Measurements from ENCODE around the gene RASL10A.
A peak's percentile ranks its signal among the peaks of the same experiment; 100 is the strongest.

Gene RASL10A

DNA sequence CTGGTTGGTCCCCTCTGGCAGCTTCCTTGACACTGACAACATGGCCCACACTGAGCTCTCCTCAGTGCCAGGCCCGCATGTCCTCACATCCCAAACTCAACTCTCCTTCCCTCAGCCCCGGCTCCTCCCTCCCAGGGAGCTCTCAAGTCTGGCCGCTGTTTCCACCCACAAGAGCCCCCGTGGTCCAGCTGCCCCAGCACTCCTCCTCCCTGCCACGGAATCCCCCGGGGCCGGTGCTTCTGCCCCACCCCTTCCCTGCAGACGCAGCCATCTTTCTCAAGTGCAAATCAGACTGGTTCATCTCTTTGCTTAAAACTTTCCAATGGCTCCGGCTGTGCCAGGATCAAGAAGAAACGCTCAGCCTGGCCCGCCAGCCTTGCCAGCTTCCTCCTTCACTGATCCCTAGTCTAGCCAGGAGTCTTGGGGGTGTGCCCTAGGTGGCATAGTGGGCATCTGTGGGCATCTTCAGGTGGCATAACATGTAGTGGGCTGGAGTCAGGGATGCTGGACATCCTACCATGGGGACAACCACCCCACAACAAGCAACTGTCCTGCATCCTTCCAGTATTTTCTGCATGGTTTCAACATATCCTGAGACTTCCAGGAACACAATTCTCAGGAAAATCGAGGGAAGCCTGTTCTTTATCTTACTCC, 22.3 kb upstream of the RASL10A start:
- DNase-seq = no peak

DNA sequence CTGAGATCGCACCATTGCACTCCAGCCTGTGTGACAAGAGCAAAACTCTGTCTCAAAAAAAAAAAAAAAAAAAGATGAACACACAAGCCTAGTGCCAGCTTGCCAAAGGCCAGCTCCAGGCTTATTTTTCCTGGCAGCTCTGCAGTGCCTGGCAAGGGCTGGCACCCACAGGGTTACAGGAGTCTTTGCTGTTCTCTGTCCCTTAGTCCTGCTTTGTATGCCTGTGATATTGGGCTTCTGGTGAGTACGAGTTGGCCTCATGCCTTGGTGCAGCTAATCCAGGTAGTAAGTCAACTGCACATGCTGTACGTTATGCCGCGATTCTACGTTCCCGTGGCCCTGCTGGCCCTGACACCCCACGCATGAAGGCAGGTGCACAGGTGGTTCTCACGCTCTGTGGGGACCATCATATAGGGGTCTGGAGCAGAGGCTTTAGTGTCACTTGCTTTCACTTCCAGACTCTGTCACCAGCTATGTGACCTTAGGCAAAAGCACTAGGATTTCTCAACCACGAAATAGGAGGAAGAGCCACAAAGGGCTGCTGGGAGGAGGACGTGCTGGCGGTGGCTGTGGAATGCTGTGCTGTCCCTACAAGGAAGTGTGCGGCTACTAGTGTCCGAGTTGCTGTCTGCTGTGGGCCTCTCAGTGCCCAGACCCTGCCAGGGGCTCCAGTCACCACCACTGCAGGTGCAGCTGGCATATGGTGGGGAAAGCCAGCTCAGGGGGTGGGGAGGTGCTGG, 21.4 kb upstream of the RASL10A start:
- no peak for DNase-seq

DNA sequence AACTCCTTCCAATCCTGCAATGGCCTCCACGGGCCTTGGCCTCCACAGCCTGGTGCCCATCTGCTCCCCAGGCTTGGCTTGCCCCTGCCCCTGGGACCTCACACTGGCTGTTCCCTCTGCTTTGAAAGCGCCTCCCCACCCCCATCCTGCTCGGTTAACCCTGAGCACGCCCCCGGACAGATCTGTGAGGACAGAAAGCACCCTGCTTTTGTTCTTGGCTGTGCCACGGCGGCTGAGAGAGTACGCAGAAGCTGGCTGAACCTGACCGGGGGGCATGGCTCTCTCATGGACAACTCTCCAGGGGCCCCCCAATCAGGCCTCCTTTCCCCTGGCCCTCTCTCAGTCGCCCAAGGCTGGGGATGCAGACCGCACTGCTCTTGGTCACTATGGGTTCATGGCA, 20.2 kb upstream of the RASL10A start:
- no peak for DNase-seq

DNA sequence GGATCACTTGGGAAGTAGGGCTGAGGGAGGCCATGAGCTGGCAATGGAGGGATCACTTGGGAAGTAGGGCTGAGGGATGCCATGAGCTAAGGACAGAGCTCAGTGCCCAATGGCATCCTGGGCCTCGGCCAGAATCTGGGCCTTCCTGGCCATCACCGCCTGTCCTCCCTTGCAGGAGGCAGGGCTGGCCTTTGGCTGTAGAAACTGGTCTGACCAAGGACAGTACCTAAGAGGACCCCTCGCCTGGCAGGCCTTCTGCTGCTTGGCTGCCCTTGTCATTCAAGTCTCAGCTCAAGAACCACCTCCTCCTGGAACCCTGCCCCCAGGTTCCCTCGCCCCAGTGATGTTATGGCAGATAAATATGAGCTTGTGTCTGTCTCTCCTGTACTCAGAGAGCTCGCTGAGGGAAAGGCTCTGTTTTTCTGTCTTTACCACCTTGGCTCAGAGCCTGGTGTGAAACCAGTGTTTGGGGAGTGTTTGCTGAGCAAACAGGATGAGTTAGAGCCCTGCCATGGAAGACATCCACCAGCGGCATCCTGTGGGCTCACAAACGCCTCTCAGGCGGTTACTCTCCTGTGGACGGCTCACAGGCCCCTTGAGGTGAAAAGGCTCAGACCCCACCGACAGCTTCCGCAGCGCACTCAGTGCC, 19.3 kb upstream of the RASL10A start:
- DNase-seq = peak; percentile 64

DNA sequence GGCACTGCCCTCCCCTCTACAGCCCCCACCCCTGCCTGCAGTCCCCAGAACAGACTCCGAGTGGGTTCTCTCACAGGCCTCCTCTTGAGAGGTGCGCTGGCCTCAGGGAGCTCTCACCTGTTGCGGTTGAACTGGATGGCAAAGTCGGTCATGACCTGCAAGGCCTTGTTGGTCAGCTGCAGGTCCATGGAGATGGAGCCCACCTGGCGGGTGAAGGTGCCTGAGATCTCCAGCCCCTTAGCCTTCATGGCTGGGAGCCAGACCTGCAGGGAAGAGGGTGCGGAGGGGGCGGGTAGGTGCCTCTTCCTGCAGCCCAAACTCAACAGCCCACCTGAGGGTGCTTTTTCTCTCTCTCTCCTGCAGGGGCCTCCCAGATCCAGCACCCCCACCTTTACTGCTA, 18.7 kb upstream of the RASL10A start:
- DNase-seq = no peak

DNA sequence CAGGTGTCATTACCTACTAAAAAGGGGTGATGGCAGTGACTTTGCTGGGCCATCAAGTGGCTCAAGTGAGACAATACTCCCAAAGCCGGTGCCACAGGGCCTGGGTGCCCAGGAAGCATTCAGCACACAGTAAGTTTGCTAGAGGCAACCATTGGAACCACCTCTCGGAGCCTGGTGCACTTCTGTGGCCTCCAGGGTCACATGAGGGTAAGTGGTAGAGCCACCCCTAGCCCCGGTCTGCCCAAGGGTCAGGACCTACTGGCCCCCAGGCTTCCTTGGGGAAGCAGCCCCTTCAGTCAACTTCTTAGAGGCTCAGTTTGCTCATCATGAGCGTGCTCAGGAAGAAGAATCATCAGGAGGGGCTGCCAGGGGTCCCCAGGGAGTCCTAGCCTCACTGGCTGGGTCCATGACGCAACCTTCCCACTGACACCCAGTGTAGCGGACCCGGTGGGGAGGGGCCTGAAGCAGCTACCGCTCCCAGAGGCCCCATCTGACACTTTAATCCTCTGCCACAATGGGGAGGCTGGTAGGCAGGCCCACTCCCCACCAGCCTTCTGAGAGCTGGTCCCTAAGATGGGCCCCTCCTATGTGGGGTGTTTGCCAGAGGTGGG, 17.5 kb upstream of the RASL10A start:
- DNase-seq = no peak

DNA sequence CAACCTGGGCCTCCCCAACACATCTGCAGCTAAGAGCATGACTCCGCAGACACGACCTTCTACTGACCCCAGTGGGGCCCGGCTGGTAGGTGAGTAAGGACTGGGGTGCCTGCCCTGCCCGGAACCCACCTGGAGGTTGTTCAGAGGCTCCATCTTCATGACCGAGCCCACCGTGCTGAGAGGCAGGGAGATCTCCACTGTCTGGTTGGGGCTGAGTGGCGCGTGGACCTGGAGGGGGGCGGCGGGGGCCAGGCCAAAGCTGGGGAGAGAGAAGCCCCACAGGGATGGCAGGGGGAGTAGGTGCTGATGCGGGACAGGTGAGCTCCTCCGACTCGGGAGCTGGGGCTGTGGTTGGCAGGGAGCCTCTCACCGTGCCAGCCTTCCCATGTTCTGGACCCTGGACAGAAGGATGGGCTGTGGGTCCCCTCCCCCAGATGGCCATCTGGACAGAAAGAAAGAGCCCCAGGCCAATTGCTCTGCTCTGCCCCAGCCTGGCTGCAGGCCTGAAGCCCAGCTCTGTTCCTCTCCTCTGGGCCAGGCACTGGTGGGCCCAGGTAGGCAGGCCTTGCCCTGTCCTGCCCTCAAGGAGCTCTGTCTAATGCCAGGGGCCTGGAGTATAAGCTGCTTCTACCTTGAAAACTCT, 16.3 kb upstream of the RASL10A start:
- no peak for DNase-seq

DNA sequence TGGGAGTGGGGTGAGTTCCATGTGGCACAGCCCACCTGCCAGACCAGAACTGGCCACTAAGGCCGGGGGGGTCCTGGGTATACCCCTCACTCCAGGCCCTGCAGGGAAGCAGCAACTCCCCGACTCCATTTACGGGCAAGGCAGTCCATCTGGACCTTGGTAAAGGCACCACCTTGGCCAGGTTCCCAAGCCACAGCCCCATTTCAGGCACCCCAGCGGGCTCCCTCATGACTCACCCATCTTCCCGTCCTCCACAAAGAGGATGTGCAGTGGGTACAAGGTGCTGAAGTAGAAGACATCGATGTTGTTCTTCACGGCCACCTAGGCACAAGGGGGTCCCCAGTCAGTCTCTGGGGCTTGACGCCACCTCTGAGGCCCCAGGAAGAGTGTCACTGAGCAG, 15.7 kb upstream of the RASL10A start:
- no peak for DNase-seq

DNA sequence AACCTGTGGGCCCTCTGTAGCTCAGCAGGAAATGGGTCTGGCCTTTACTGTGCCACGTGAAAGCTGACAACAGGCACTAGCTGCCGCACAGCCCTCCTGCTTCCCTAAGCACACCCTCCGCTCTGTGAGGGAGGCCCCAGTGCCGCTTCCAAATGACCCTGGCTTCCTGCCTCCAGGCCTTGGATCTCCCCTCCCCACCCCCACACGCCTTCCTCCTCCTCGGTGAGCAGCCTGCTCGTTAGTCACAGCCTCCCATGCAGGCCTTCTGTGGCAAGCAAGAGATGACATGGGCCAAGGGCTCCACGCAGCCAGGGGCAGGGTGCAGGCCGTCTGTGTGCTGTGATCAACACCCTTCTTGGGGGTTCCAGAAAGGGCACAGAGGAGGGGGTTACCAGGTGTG, 15.3 kb upstream of the RASL10A start:
- no peak for DNase-seq

DNA sequence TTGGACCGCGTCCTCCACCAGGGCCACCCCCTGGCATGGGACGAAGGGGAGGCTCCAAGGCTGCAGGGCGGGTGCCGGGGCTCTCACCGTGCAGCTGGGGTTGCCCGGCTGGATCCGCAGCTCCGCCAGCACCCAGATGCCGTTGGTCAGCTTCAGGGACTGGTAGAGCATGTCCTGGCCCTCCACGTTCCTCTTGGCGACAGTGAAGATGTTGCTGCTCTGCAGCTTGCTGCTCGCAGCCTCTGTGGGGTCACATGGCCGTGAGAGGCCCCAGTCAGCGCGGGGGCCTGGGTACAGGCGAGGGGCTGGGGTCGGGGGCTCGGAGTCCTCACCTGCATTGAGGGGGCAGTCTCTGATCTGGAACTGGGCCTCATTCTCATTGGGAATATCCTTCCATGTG, 14.8 kb upstream of the RASL10A start:
- DNase-seq = no peak

DNA sequence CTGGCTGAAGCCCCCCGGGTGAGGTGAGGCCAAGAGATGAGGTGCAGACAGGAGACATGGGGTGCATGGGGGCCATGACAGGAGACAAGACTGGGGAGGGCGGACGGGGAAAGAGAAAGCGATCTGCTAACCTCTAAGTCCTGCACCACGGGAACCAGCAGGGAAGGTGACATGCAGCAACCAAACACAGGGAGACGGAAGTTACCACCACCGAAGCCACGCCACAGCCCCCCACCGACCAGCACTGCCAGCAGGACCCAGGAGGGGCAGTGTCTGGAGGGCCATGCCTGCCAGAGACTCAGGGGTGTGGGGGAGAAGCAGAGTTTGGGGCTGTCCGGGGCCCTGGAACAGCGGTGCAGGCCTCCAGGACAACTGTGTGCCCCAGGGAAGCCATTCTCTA, 14.1 kb upstream of the RASL10A start:
- DNase-seq = no peak

DNA sequence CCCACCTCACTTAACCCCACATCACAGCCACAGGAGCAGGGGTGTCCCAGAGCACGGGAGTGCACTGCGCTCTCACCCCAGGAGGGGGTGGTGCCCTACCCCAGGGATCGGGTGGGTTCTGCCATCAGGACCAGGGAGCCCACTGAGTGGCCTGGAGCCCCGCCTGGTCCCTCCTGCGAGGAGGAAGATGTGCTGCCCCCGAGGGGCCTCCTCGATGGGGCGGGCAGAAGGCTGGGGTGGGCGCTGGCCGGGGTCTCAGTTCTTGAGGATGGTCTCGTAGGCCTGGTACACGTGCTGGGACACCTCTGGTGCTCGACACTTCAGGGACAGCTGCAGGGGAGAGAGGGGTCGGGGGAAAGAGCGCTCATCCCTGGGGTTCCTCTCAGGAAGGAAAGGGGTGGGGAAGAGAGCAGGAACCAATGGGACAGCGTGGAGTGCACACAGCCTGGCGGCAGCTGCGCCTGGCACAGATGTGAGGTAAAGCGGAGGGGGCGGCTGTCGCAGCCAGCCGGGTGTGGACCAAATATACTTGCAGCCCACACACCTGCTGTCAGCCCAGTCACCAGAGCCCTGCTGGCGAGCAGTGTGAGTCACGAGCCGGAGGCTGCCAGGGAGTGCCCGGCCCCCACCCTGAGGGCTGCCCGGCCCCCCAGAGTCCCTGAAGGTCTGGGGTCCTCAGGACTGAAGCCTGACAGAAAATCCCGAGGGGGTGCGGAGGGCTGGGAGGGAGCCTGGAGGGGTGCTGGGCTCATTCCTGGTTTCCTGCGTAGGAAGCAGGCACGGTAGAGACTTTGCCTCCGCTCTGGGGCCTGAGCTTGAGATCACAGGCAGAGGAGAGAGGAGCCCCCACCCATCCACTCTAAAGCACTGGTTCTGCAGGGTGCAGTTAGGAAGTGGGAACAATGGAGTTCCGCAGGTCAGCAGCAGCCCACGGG, 13.3 kb upstream of the RASL10A start:
- no peak for DNase-seq

DNA sequence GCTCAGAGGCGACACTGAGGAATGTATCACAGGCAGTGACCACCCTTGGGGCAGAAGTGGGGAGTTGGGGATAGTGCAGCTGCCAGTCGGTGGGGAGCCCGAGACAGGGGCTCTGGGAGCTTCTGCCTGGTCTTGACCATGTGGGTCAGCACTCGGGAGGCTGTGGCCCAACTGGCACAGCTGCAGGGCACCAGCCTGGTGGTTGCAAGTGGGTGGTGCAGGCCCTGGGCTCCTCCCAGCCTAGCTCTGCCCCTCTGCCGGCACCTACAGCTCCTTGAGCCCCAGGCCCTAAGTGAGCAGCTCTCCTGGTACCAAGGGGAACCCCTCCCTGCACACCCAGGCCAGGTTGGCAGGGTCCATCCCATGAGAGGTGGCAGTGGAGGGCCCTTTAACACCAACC, 12.6 kb upstream of the RASL10A start:
- DNase-seq = no peak

DNA sequence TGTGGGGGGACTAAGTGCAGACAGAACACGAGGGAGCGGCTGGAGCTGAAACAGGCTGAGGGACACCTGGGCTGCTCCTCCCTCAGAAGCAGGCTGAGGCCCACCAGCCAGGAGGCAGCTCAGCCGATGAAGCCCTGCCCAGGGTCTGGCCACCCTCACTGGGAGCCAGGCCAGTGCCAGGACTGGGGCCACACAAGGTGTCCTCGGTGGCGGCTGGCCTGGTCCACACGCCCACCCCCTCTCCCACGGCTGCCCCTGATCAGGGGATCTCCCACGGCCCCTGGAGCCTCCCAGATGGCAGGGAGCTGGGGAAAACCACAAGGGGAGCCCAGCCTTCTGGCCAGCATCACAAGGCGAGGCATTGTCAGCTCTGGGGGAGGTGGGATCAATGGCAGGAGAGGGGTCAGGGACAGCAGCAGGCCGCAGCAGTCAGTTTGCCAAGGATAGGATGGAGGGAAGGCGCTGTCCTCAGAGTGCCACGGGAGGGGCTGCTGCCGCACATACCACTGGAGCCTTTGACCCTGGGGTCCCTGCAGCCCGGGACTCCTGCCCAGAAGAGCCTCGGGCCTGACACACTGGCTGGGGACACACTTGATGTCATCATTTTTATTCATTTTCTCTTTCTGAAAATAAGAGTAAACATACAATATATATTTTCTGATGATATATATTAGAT, 11.7 kb upstream of the RASL10A start:
- no peak for DNase-seq

DNA sequence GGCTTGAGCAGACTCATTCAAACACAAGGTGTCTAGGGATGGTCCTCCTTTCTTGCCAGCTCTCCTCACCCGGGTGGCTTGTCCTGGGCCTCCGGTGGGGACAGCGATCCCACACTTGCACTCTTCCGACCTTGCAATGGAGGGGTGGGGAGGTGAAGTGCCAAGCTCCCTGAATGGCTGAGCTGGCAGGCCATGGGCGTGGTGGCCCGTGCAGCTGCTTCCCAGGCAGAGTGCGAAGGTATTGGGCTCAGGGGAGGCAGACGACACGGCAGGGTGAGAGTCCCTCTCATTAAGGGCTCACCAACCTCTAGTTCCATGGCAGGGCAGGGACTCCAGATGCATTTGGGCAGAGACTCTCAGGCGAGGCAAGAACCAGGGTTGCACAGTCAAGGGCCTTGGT, 11.0 kb upstream of the RASL10A start:
- DNase-seq = no peak

DNA sequence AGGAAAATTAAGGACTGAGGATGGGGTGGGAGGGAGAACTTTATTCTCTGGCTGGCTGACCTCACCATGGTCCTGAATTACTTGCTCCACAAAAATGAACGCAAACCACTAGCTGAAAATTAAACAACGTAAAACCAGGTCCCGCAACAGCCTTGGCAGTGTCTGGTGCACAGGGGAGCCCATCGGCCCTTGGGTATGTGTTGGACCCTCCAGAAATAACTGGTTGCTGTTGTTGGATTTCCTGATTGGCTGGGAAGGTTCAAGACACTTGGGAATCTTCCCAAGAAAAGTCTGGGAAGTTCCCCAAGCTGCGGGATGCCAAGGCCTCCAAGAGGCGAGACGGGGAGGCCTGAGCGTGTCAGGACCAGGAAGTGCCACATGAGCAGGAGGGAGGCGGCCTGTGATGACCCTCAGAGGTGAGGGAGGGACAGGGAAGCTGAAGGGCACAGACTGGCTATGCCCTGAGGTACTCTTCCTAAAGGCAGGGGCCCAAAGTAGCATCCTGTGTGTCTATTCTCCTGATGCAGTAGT, 10.4 kb upstream of the RASL10A start:
- no peak for DNase-seq

DNA sequence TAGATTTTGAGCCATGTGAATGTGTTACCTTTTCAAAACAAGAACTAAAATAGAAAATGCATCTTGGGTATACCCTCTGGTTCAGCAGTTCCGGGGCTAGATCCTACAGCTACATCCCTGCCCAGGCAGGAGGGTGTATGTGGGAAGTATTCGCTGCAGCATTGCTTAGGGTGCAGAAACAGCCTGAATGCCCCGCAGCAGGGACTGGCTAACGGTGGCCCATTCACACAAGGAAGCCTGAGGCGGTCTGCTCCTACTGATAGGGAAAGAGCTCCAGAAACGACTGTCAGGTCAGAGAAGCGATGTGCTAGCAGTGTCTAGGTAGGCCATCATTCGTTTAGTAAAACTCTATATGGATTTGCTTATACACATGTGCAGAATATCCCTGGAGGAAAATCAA, 9.9 kb upstream of the RASL10A start:
- no peak for DNase-seq

DNA sequence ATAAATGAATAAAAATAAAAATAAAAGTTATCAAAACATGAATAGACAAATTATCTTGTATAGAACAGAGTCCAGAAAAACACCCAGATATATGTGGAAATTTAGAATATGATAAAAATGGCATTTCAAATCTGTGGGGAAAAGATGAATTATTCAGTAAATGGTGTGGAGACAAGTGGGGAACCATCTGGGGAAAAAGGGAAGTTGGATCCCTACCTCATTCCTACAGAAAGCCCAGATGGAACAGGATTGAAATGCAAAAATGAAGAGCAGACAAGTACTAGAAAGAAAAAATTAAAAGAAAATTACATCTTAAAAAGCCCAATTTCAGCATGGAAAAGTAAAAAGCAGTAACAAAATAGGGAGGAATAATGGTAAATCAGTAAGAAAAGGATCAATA, 8.1 kb upstream of the RASL10A start:
- no peak for DNase-seq

DNA sequence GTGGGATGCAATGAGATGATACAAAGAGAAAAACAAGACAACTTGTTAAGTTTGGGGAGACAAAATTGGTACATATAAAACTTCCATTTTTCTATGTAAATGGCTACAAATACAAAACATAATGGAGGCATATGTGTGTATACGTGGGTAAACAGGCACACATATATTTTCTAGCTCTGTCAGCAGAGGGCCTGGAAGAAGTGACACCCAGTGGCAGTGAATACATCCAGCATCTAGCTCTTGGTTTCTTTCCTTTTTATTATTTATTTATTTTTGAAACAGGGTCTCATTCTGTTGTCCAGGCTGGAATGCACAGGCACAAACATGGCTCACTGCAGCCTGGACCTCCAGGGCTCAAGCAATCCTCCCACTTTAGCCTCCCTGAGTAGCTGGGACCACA, 5.0 kb upstream of the RASL10A start:
- DNase-seq = no peak

DNA sequence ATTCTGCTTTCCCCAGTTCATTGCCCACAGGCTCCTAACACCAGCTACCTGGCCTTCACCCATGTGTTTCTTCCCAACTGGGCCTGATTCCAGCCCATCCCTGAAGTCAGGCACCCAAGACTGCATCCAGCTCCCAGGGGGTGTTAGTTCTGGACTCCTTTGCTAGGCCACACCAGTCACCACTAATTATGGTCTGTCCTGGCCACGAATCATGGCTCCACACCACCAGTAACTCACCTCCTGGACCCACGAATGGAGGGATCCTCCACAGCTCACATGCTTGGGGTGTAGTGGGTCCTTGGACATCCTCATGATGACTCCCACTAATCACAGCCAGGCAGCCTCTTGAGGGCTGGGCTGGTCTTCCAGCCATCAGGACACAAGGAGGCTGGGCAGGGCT, 3.6 kb upstream of the RASL10A start:
- no peak for DNase-seq

DNA sequence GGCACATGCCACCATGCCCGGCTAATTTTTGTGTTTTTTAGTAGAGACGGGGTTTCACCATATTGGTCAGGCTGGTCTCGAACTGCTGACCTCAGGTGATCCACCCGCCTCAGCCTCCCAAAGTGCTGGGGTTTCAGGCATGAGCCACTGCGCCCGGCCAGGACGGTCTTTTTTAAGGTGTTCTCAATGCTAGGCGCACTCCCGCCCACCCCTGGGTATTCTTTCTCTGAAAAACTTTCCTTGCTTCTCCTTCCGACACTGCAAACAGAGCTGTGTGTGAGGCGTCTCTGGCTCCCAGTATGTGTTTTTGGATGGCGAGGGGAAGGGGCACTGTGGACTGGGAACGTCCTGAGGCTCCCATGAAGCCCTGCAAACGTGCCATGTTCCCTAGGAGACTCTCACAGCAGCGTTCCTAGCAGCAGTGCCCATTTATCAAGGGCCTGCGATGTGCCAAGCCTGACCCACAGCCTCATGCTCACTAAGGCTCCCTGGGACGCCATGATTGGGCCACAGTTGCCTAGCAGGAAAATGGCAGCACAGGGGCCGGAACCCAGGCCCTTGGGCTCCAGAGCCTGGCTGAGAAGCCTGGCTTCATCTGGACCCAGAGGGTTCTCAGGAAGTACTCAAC, 2.4 kb upstream of the RASL10A start:
- DNase-seq = no peak
